PFSK-1 (cell line): Measurements from ENCODE around the gene ZNF415.

Source experiments
- FOXP2 ChIP-seq: optimal IDR thresholded peaks from 2 replicates; pipeline ENCODE3; 2011; ENCODE audit warnings: borderline replicate concordance, control low read depth, inconsistent platforms; ENCODE audit not compliant: insufficient read depth; ENCODE audit errors: extremely low read length, extremely low read depth
- POLR2AphosphoS5 ChIP-seq: IDR thresholded peaks from 2 replicates; pipeline ENCODE4 v1.6.1; 2012; ENCODE audit warnings: low read depth, mild to moderate bottlenecking, control low read depth, low read length, moderate library complexity
- SIN3A ChIP-seq: IDR thresholded peaks from 2 replicates; pipeline ENCODE4 v1.6.1; 2012; ENCODE audit warnings: mild to moderate bottlenecking, low read length, moderate library complexity, borderline replicate concordance; ENCODE audit not compliant: insufficient read depth
- TAF1 ChIP-seq: IDR thresholded peaks from 2 replicates; pipeline ENCODE4 v1.6.1; 2012; ENCODE audit warnings: low read length, control low read depth, borderline replicate concordance; ENCODE audit not compliant: insufficient read depth
- TF ChIP-seq, protein P1 (sequence below), 2 experiments: IDR thresholded peaks; 2 replicates each; pipeline versions ENCODE4 v1.6.1 to v1.8.0; 2011 to 2012; ENCODE audit warnings: low read depth in 2 of 2, low read length in 2 of 2, control low read depth in 1 of 2, inconsistent platforms in 1 of 2, mild to moderate bottlenecking in 1 of 2, moderate library complexity in 1 of 2; ENCODE audit not compliant: insufficient read depth in 1 of 2

DNA sequence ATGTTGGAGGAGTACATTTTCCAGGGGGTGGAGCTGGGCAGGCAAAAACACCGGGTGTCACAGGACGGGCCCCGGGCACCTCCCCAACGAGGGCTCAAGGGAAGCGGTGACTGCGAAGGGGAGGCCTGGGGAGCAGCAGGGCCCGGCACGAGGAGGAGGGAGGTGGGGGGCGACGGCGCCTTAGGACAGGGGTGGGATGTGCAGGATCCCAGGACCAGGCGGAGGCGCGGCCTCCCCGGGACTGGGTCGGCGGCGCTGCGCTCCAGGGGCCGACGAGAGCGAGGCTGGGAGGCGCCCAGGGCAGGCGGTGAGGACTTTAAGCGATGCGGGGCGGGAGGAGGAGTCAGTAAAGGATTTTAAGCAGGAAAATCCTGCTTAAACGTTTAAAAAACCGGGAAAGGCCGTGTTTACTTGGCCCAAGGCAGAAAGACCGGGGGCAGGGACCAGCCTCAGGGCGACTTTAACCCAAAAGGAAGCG is 29.9 kb downstream of the ZNF415 start:
- TF ChIP-seq TAF1: no peak
- TF ChIP-seq POLR2AphosphoS5: no peak
- TF ChIP-seq, protein P1, sequence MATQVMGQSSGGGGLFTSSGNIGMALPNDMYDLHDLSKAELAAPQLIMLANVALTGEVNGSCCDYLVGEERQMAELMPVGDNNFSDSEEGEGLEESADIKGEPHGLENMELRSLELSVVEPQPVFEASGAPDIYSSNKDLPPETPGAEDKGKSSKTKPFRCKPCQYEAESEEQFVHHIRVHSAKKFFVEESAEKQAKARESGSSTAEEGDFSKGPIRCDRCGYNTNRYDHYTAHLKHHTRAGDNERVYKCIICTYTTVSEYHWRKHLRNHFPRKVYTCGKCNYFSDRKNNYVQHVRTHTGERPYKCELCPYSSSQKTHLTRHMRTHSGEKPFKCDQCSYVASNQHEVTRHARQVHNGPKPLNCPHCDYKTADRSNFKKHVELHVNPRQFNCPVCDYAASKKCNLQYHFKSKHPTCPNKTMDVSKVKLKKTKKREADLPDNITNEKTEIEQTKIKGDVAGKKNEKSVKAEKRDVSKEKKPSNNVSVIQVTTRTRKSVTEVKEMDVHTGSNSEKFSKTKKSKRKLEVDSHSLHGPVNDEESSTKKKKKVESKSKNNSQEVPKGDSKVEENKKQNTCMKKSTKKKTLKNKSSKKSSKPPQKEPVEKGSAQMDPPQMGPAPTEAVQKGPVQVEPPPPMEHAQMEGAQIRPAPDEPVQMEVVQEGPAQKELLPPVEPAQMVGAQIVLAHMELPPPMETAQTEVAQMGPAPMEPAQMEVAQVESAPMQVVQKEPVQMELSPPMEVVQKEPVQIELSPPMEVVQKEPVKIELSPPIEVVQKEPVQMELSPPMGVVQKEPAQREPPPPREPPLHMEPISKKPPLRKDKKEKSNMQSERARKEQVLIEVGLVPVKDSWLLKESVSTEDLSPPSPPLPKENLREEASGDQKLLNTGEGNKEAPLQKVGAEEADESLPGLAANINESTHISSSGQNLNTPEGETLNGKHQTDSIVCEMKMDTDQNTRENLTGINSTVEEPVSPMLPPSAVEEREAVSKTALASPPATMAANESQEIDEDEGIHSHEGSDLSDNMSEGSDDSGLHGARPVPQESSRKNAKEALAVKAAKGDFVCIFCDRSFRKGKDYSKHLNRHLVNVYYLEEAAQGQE (IDR thresholded peaks at IDR 0.05; ENCODE audit: insufficient read depth in 1 of 2, low read depth in 2 of 2, low read length in 2 of 2): no peak
- TF ChIP-seq SIN3A: no peak
- no peak for TF ChIP-seq FOXP2
